HG03103 (cell line): ENCODE data around the gene ZNF317.
"Not testable (repeated sequence)": the region's sequence is repeated elsewhere in the genome, so short reads cannot be mapped to it uniquely, and the experiment has no call there.

Experiments
- ATAC-seq: cut with Tn5 transposase; IDR thresholded peaks from one replicate; pipeline ENCODE4 v1.9.1; 2021; ENCODE audit warnings: low read depth; ENCODE audit not compliant: unreplicated experiment

Gene ZNF317

GRCh38 chr19:9171393-9171991 lies 31.3 kb downstream of the ZNF317 start:
- ATAC-seq = no peak

- no peak for ATAC-seq
Observed at GRCh38 chr19:9175326-9175725, 35.1 kb downstream of the ZNF317 start.

GRCh38 chr19:9178901-9179300 lies 38.7 kb downstream of the ZNF317 start, which contains the start of gene OR7D2:
Gene OR7D2 (plus strand): TSS chr19:9178979. CDS start chr19:9185782, 6,803 bp downstream.
- ATAC-seq = no peak

- no peak for ATAC-seq
Observed at GRCh38 chr19:9183000-9183399, 42.8 kb downstream of the ZNF317 start.

- no peak for ATAC-seq
Observed at GRCh38 chr19:9187191-9187590, 47.0 kb downstream of the ZNF317 start.

GRCh38 chr19:9189535-9189934 lies 49.3 kb downstream of the ZNF317 start:
- no peak for ATAC-seq

- ATAC-seq = not testable (repeated sequence)
Observed at GRCh38 chr19:9198044-9198443, 57.8 kb downstream of the ZNF317 start.

GRCh38 chr19:9205501-9206113 lies 65.4 kb downstream of the ZNF317 start:
- ATAC-seq = no peak
